Activated CD8-positive, alpha-beta memory T cell treated with anti-CD3 and anti-CD28 coated beads for 24 hours (primary cell): ENCODE data around the gene MIOX.

Experiments
- DNase-seq: peaks from one replicate; pipeline ENCODE4 v3.0.0-alpha.2; 2020

The MIOX gene

GRCh38 chr22:50520826-50521453 is 34.3 kb downstream of the MIOX start:
- no peak for DNase-seq

- DNase-seq = no peak
Measured at GRCh38 chr22:50521710-50522109, 35.1 kb downstream of the MIOX start.

GRCh38 chr22:50522208-50522805 is 35.6 kb downstream of the MIOX start:
- DNase-seq = no peak

- no peak for DNase-seq
Measured at GRCh38 chr22:50522806-50523438, 36.3 kb downstream of the MIOX start.

GRCh38 chr22:50523458-50523805 is 36.8 kb downstream of the MIOX start:
- DNase-seq = no peak

GRCh38 chr22:50523806-50524675 is 37.4 kb downstream of the MIOX start:
- no peak for DNase-seq

- no peak for DNase-seq
Measured at GRCh38 chr22:50524676-50525103, 38.0 kb downstream of the MIOX start.

- DNase-seq = peak; percentile 99
Measured at GRCh38 chr22:50525104-50525857, 38.6 kb downstream of the MIOX start, which contains the start of gene SCO2. Gene SCO2 (minus strand): TSS chr22:50525598. CDS start chr22:50524411, 1,187 bp downstream.

GRCh38 chr22:50525858-50526107 is 39.1 kb downstream of the MIOX start:
- DNase-seq = no peak

GRCh38 chr22:50526108-50526833 is 39.6 kb downstream of the MIOX start:
- DNase-seq = peak; percentile 94

- DNase-seq = peak; percentile 69
Measured at GRCh38 chr22:50526834-50527801, 40.5 kb downstream of the MIOX start.

GRCh38 chr22:50527921-50528681 is 41.4 kb downstream of the MIOX start:
- peak; percentile 63 for DNase-seq

- DNase-seq = peak; percentile 71
Measured at GRCh38 chr22:50528682-50529415, 42.2 kb downstream of the MIOX start.

- no peak for DNase-seq
Measured at GRCh38 chr22:50529416-50529896, 42.8 kb downstream of the MIOX start.

GRCh38 chr22:50529897-50530579 is 43.4 kb downstream of the MIOX start, which contains the start of gene TYMP:
Gene TYMP (minus strand): TSS chr22:50530012. CDS start chr22:50529709, 303 bp downstream.
- peak; percentile 89 for DNase-seq

- no peak for DNase-seq
Measured at GRCh38 chr22:50530580-50530876, 43.9 kb downstream of the MIOX start.

GRCh38 chr22:50530877-50531545 is 44.4 kb downstream of the MIOX start:
- peak; percentile 92 for DNase-seq

- peak; percentile 87 for DNase-seq
Measured at GRCh38 chr22:50531546-50531961, 44.9 kb downstream of the MIOX start.
